Panc1 (cell line): ENCODE data around the gene TEPSIN. TPM values are rescaled to one million over a fixed set of nuclear protein-coding genes. Genes with fewer than 3 reads are reported as not detected.

Experiments used
- ATAC-seq: fragments of 200-7000 bp; cut with Tn5 transposase; 2 replicates; pipeline ENCODE4 v1.9.1; 2020; ENCODE audit warnings: mild to moderate bottlenecking, moderate library complexity
- BruUV-seq: library from RNA; stranded (reverse); fragments of 400-500 nt; replicated peaks from 2 replicates; lab custom pipeline; 2021; lab: Mats Ljungman, UMichigan
- CTCF ChIA-PET: fragments of 300-600 bp; sonication (Branson Sonifier 250); formaldehyde crosslinking; loops from one replicate; lab custom pipeline; 2022; ENCODE audit warnings: antibody characterized with exemption; lab: Charles Lee
- POLR2A ChIA-PET: fragments of 300-600 bp; sonication (Branson Sonifier 250); formaldehyde crosslinking; loops from one replicate; lab custom pipeline; 2022; ENCODE audit warnings: antibody characterized with exemption; lab: Charles Lee
- DNase-seq: peaks from one replicate; pipeline ENCODE4 v3.0.0-alpha.2; 2010; ENCODE audit warnings: low read depth, low spot score
- H3K27ac ChIP-seq: 2 replicates; pipeline ENCODE4 v1.5.1; 2011; ENCODE audit warnings: mild to moderate bottlenecking, low read length, inconsistent platforms
- H3K27me3 ChIP-seq: fragments of 200-500 bp; sonication (Bioruptor generic); 2 replicates; pipeline ENCODE4 v1.6.0; 2014; ENCODE audit warnings: low read length, inconsistent platforms; ENCODE audit not compliant: control insufficient read depth, insufficient read depth
- H3K36me3 ChIP-seq: fragments of 200-500 bp; sonication (Bioruptor generic); 2 replicates; pipeline ENCODE4 v1.5.1; 2014; ENCODE audit warnings: inconsistent platforms, mild to moderate bottlenecking, low read length, moderate library complexity; ENCODE audit not compliant: control insufficient read depth, insufficient read depth
- H3K4me1 ChIP-seq: 2 replicates; pipeline ENCODE4 v1.5.1; 2011; ENCODE audit warnings: inconsistent platforms, mild to moderate bottlenecking, low read length, moderate library complexity; ENCODE audit not compliant: control insufficient read depth, insufficient read depth
- H3K4me3 ChIP-seq, 2 experiments: 2 replicates each; pipeline ENCODE4 v1.5.1; 2011 to 2012; ENCODE audit warnings: low read depth in 2 of 2, low read length in 2 of 2, mild to moderate bottlenecking in 2 of 2, inconsistent platforms in 1 of 2, moderate library complexity in 1 of 2
- H3K9me3 ChIP-seq: fragments of 200-500 bp; sonication (Bioruptor generic); 2 replicates; pipeline ENCODE4 v1.5.1; 2014; ENCODE audit warnings: low read depth, mild to moderate bottlenecking, inconsistent platforms, low read length, moderate library complexity; ENCODE audit not compliant: control insufficient read depth, insufficient read depth
- CTCF ChIP-seq: fragments of 450-650 bp; IDR thresholded peaks from 2 replicates; pipeline ENCODE4 v1.5.1; 2017; ENCODE audit warnings: mild to moderate bottlenecking
- POLR2AphosphoS5 ChIP-seq: IDR thresholded peaks from 2 replicates; pipeline ENCODE4 v1.6.1; 2012; ENCODE audit warnings: mild to moderate bottlenecking, low read depth, low read length, moderate library complexity
- REST ChIP-seq, 2 experiments: IDR thresholded peaks; 2 replicates each; pipeline ENCODE4 v1.6.1; 2011 to 2012; ENCODE audit warnings: low read depth in 2 of 2, control low read depth in 1 of 2, low read length in 1 of 2, mild to moderate bottlenecking in 1 of 2, moderate library complexity in 1 of 2; ENCODE audit not compliant: insufficient read depth in 1 of 2
- SIN3A ChIP-seq: IDR thresholded peaks from 2 replicates; pipeline ENCODE4 v1.6.1; 2012; ENCODE audit warnings: low read depth, mild to moderate bottlenecking, low read length, moderate library complexity, borderline replicate concordance; ENCODE audit not compliant: insufficient read depth
- TCF7L2 ChIP-seq: IDR thresholded peaks from 2 replicates; pipeline ENCODE4 v1.6.1; 2011; ENCODE audit warnings: mild to moderate bottlenecking, low read depth, low read length, inconsistent platforms
- in situ Hi-C: cut with HindIII; loops from 2 replicates; pipeline ENCODE4 v1.10.0; 2016; ENCODE audit warnings: low sequenced_read_pairs, low pct_unique_long_range_greater_than_20kb
- intact Hi-C: fragments of 100-400 bp; cut with micrococcal nuclease; formaldehyde crosslinking; loops from one replicate; pipeline ENCODE4 v1.10.0; 2022; ENCODE audit not compliant: unreplicated experiment
- total RNA-seq: library from RNA; stranded (reverse); gene quantifications from one replicate; pipeline ENCODE4 v1.2.1, GENCODE V29; 2021; ENCODE audit not compliant: unreplicated experiment

TEPSIN gene
- total RNA-seq, 1 experiment from 2014 or later = 44.9 TPM

GRCh38 chr17:81233316-81233715, 5.5 kb downstream of the TEPSIN start:
- Histone ChIP-seq H3K36me3 (peaks cover 2% of the 10 kb centered on the region; the same call in 1 of the 2 replicates), H3K4me3 (no peak overlapping the region), H3K27ac (no peak overlapping the region), H3K27me3 (no peaks in the 10 kb centered on the region), H3K9me3 (no peaks in the 10 kb centered on the region), H3K4me1 (peaks cover 18% of the 10 kb centered on the region)
- DNase-seq (no peak), ATAC-seq (no peak)
- in situ Hi-C loops (no loop called here), intact Hi-C loops (no loop called here)
- CTCF ChIA-PET = no interaction called here
- TF ChIP-seq TCF7L2 = no peak
- no peak for TF ChIP-seq POLR2AphosphoS5
- no peak for TF ChIP-seq REST (IDR thresholded peaks at IDR 0.05; ENCODE audit: insufficient read depth in 1 of 2, low read depth in 2 of 2, low read length in 1 of 2)
- TF ChIP-seq SIN3A = no peak
- TF ChIP-seq CTCF = no peak
- no TSS peak for BruUV-seq
- POLR2A ChIA-PET = no interaction called here

GRCh38 chr17:81232616-81233241, 6.1 kb downstream of the TEPSIN start:
- Histone ChIP-seq H3K4me3 (no peak overlapping the region), H3K4me1 (peaks cover 14% of the 10 kb centered on the region), H3K27ac (no peak overlapping the region), H3K27me3 (no peaks in the 10 kb centered on the region), H3K36me3 (no peaks in the 10 kb centered on the region), H3K9me3 (no peaks in the 10 kb centered on the region)
- no peak for TF ChIP-seq TCF7L2
- BruUV-seq = no TSS peak
- POLR2A ChIA-PET = no interaction called here
- CTCF ChIA-PET = no interaction called here
- no peak for ATAC-seq
- intact Hi-C loops = no loop called here
- DNase-seq = no peak
- in situ Hi-C loops = no loop called here

GRCh38 chr17:81231766-81232581, 6.9 kb downstream of the TEPSIN start:
- Histone ChIP-seq H3K9me3 (no peaks in the 10 kb centered on the region), H3K4me3 (no peak overlapping the region), H3K27ac (no peak overlapping the region), H3K4me1 (peaks cover 7% of the 10 kb centered on the region; the same call in 1 of the 2 replicates), H3K36me3 (no peaks in the 10 kb centered on the region), H3K27me3 (no peaks in the 10 kb centered on the region)
- in situ Hi-C loops (no loop called here), intact Hi-C loops (no loop called here)
- ATAC-seq (no peak), DNase-seq (no peak)
- ChIA-PET POLR2A (no interaction called here), CTCF (no interaction called here)
- TF ChIP-seq POLR2AphosphoS5 (no peak), TCF7L2 (no peak), REST (IDR thresholded peaks at IDR 0.05; ENCODE audit: insufficient read depth in 1 of 2, low read depth in 2 of 2, low read length in 1 of 2) (no peak), SIN3A (no peak), CTCF (no peak)
- no TSS peak for BruUV-seq
